A673 (cell line): ENCODE results near the gene ARF3.

ENCODE experiments used
- CTCF ChIP-seq: fragments of 300-800, 200-600 bp; sonication (generic); conservative IDR thresholded peaks from 2 replicates; pipeline ENCODE4 v1.5.1; 2017; ENCODE audit warnings: low read depth, mild to moderate bottlenecking, antibody characterized with exemption, low read length, moderate library complexity, mixed read lengths
- EZH2 ChIP-seq: fragments of 200-600 bp; sonication (generic); IDR thresholded peaks from 2 replicates; pipeline ENCODE4 v1.6.1; 2017; ENCODE audit warnings: borderline replicate concordance, low read depth, mild to moderate bottlenecking, mixed read lengths, antibody characterized with exemption, low read length; ENCODE audit not compliant: poor library complexity, severe bottlenecking

- peak; percentile 31; the same call in 1 of the 2 replicates for TF ChIP-seq CTCF
- TF ChIP-seq EZH2: no peak
Measured at GRCh38 chr12:48937170-48937569, 20.1 kb downstream of the ARF3 start.
